Measurements from ENCODE around the gene GOLGA6L24. TPM values are rescaled to one million over a fixed set of nuclear protein-coding genes. Genes with fewer than 3 reads are reported as not detected.

Gene GOLGA6L24
- total and polyA plus RNA-seq, 2 donors (not counting 1 experiment from before 2014, with no cell fraction given), result not detected

Other genes starting within 250 kb of the GOLGA6L24 start
- gene HERC2, start 35.9 kb downstream of the GOLGA6L24 start, total RNA-seq, result 37.0 and 55.8 TPM in 2 replicates
- 12.4 and 16.7 TPM in 2 replicates for gene HERC2, start 35.9 kb downstream of the GOLGA6L24 start, polyA plus RNA-seq
- 0.17 TPM in 1 of 2 replicates, not detected in the other for gene GOLGA8F, start 20.6 kb upstream of the GOLGA6L24 start, total RNA-seq
- not detected in 2 replicates for gene GOLGA8F, start 20.6 kb upstream of the GOLGA6L24 start, polyA plus RNA-seq
- not detected in 2 replicates for gene GOLGA8G, start 174.9 kb upstream of the GOLGA6L24 start, total RNA-seq
- gene GOLGA8G, start 174.9 kb upstream of the GOLGA6L24 start, polyA plus RNA-seq, result not detected in 2 replicates
- gene GOLGA6L25, start 195.5 kb upstream of the GOLGA6L24 start, total RNA-seq, result not detected in 2 replicates
- not detected in 2 replicates for gene GOLGA6L25, start 195.5 kb upstream of the GOLGA6L24 start, polyA plus RNA-seq